SH-SY5Y (cell line): ENCODE data around the gene DEDD2.

ENCODE experiments used
- GATA2 ChIP-seq: IDR thresholded peaks from 2 replicates; pipeline ENCODE4 v1.6.1; 2011; ENCODE audit warnings: mild to moderate bottlenecking, low read depth, low read length
- GATA3 ChIP-seq: IDR thresholded peaks from 2 replicates; pipeline ENCODE4 v1.6.1; 2011; ENCODE audit warnings: low read depth, mild to moderate bottlenecking, low read length, moderate library complexity

Gene DEDD2

DNA sequence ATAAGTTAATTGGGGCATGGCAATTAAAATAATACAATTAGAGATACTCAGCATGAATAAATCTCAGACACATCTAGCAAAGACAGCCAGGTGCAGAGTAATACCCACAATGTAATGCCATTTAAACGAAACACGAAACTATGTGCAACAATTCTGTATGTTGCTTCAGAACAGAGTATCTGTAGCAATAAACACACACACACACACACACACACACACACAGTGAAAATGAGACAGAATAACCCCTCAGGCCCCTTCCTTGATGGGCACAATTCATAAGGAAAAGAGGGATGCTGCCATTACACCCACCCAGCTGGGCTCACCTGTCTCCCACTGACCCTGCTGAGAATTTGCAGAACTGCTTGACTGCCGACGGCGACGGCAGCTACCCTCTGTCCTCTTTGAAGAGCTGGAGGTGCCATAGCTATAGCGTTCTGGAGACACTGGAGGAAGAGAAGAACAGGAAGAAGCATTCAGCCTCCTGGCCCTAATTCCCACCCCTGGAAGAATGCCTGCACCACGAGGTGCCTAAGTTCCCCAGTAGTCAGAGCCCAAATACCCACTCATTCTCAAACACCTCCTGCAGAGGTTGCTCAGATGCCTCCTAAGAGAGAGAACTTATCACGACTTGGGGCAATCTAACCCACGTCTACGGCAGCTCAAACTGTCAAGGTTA is 2.5 kb downstream of the DEDD2 start:
- TF ChIP-seq GATA2, result no peak
- no peak for TF ChIP-seq GATA3

DNA sequence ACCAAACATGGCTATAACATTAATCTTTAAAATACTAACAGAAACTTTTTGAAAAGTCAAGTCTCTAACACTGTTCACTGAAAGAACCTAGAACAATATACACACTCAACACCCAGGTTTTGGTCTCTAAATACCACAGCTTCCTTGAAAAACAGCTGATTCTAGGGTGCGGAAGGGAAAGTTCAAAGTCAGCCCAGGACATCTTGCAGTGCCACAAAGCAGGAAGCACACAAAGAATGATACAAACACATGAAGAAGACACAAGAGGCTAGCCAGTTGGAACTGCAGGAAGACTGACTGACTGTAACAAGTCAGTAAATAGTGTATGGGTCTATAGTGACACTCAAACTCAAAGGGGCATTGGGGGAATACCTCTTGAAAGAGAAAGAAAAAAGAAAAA is 4.6 kb downstream of the DEDD2 start:
- TF ChIP-seq GATA2 (no peak), GATA3 (no peak)

DNA sequence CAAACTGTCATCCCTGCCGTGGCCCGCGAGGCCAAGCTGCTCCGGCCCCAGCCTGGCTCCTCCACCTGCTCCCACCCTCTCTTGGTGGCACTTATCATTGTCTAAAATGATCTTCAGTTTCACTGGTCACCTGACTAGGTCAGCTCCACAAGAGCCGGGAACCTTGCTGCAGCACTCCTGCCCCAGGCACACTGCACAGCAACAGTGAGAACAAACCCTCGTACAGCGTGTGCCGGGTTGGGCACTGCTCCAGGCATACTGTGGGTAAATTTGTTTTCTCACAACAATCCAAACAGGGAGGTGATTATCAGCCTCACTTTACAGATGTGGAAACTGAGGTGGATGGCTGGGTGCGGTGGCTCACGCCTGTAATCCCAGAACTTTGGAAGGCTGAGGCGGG is 8.9 kb downstream of the DEDD2 start:
- TF ChIP-seq GATA2, result no peak
- no peak for TF ChIP-seq GATA3

DNA sequence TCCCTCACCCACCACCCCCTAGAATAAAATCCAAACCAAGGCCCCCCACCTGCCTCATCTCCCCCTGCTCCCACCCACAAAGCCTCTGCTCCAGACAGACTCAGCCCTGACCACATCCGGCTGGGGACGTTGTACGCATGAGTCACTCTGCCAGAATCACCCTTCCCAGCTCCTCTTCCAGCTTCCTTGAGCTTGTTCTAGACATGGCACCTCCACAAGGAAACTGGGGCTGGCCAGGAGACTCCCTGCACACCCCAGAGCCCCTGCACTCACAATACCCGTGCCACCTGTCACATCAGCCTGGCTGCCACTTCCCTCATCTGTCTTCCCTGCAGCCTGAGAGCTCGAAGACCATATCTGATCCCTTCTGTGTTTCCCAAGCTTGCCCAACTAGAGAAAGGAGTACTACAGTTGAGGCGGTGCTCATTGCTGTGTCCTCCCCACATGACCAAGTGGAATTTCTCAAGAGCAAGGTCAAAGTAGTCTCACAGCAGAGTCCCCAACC is 9.7 kb downstream of the DEDD2 start:
- TF ChIP-seq GATA2 (no peak), GATA3 (no peak)

DNA sequence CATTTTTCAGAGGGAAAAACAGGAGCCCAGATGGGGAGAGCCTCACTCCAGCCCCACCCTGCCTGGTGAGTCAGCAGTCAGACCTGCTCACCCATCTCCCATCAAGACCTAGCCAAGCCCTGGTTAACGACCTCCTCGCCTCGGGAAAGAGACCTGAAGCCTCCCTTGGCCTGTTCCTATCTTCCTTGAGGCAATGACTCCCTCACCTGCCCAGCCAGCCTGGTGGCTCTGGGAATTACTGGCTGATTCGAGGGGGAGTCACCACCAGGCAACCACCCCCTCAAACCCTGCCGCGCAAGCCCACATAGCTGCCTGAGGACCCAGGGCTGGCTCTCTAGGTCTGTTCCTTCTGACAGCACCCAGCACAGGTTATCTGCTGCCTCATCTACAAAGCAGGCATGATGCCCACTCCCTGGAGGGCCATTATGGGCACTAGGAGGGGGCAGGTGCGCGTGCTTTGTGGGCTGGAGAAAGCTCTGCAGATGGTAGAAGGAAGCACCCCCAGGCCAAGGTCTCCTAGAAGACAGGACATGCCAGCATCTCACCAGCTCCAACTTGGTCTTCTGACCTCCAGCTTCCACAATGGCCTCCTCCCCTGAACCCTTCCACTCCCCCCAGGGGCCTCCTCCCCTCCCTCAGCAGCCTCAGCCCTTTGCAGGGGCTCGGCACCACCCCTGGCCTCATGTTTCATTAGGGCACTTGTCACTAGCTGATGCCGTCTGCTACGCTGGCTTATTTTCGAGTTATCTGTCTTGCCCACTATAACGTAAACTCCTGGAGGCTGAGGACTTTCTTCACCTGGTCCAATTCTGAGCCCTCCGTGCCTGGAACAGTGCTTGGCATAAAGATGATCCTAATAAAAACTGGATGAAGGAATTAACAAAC is 10.4 kb downstream of the DEDD2 start:
- no peak for TF ChIP-seq GATA3
- TF ChIP-seq GATA2, result no peak

DNA sequence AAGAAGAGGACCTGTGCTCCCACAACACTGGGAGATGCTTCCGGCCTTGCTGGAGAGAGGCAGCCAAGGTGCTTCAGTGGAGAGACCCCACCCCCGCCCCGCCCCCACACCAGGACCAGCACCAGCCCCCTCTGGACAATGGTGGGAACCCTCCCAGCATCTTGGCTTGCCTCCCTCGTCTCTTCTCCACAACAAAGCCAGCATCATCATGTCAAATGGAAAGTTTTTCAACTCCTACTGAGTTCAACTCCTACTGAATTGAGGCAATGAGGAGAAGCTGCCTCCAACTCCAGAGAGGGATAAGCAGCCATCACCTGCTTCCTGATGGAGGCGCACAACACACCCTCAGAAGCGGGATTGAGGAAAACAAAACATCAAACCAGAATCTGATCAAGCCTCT is 12.8 kb downstream of the DEDD2 start:
- TF ChIP-seq GATA3 (no peak), GATA2 (no peak)

DNA sequence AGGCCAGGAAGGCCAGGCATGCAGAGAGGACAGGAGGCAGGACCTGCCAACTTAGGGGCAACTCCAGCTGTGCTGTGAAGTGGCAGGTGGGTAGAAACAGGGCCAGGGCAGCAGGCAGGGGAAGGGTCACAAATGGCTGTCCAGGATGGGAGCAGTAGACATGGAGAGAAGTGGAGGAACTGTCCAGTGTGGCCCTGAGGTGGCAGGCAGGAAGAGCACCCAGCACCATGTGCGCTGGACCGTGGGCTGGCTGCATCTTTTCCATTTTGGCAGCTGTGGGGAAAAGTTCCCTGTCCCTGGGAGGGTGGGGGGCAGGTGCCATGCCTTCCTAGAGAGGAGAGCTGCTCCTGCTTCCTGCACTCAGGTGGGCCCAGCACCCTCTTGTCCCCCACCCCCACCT is 13.8 kb downstream of the DEDD2 start:
- no peak for TF ChIP-seq GATA2
- no peak for TF ChIP-seq GATA3

DNA sequence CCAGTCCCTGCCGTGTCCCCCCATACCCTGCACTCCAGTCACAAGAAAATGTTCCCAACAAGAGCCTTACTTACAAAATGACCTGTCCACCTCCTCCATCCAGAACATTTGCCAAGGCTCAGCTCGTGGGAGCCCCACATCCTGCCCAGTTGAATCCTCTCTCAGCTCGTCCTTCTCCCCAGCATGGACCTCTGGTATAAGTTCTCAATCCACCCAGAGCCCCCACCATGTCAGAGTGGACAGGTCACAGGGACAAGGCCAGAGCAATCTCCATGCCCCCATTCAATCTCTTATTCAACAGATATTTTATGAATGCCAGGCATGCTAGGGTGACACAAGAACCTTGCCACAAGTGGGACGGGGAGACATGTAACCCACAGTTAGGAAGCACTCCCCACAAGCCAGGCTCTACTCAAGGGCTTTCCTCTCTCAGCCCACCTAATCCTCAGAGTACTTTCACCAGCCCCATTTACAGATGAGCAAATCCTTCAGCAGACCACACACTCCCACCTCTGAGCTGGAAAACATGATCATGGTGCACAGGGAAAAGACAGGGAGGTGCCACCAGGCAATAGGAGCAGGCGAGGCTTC is 15.1 kb downstream of the DEDD2 start:
- TF ChIP-seq GATA2 (no peak), GATA3 (no peak)

DNA sequence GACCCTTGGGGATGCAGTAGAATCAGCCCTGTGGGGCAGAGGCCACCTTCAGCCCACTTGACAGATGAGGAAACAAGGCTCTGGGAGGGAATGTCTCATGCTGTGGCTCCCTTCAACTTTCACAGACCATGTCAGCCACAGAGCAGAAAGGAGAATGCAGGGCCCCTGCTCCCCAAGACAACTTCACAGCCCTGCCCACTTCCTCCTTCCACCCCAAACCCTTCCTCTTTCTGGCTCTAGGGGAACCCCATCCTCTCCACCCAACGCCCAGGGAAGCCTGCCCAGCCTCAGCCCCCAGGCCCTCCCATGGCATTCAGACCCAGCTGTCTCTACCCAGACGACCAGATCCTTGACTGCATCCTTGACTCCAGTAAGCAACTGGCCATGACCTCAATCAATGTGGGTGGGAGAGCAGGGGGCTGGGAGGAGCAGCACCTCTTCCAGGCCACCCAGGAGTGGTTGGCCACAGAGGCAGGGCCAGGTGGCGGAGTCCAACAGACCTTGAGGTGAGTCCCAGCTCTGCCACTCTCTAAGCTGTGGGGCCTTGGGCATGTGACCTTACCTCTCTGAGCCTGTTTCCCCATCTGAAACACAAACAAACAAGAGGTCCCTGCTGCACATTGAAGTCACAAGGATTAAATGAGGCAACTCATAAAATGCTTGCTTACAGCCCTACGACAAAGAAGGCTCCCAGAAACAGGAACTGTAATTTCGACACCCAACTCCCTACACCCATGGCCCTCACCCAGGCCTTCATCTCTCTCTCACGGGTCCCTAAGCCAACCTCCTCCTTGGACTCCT is 15.8 kb downstream of the DEDD2 start:
- TF ChIP-seq GATA2 (no peak), GATA3 (no peak)

DNA sequence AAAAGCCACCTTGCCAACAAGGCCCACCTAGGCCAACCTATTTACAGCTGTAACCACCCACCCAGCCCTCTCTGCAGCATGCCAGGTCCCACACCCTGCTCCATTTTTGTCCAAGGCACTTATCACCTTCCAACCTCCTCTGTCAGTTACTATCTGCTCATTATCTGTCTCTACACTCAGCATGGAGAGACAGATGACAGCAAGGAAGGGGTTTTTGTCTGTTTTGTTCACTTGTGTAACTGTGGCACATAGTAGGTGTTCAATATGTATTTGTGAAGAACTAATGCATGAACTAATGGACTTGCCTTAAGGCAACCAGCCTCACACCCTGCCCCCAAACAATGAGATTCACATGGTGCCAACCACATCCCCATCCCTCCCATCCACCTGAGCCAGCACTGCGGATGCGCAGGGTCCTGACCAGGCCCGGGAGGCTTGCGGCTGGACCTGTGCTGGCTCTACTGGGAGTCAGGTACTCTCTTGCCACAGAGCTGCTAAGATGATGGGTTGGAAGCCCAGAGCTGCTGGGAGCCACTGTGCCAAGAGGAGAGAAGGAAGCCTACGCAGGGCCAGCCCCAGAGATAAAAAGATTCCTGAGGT is 17.3 kb downstream of the DEDD2 start:
- TF ChIP-seq GATA2 (no peak), GATA3 (no peak)

DNA sequence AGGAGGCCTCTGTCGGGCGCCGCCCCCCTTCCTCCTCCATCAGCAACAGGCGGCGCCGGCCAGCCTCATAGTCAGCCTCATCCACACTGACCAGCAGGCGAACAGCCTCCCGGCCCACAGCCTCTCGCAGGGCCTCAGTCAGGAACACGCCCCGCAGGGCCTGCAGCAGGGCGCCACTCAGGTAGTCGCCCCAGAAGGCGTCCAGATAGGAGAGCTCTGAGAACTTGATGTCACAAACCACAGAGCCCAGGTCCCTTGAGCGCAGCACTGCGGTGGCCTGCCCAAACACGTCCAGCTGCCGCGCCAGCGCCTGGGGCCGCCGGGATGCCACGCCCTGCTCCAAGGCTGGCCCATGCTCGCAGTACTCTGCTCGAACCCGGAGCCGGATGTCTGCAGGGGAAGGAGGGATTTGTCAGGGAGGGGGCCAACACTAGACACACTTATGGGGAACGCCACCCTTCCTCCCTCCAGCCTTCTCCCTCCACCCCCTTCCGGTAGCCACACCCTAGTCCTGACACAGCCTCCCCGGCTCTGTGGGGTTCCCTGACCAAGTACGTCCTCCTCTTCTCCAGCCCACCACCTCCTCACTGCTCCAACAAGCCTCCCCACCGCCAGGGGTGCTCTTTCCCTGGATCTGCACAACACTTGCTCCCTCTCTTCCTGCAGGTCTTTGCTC is 17.9 kb downstream of the DEDD2 start:
- TF ChIP-seq GATA3 (no peak), GATA2 (no peak)

DNA sequence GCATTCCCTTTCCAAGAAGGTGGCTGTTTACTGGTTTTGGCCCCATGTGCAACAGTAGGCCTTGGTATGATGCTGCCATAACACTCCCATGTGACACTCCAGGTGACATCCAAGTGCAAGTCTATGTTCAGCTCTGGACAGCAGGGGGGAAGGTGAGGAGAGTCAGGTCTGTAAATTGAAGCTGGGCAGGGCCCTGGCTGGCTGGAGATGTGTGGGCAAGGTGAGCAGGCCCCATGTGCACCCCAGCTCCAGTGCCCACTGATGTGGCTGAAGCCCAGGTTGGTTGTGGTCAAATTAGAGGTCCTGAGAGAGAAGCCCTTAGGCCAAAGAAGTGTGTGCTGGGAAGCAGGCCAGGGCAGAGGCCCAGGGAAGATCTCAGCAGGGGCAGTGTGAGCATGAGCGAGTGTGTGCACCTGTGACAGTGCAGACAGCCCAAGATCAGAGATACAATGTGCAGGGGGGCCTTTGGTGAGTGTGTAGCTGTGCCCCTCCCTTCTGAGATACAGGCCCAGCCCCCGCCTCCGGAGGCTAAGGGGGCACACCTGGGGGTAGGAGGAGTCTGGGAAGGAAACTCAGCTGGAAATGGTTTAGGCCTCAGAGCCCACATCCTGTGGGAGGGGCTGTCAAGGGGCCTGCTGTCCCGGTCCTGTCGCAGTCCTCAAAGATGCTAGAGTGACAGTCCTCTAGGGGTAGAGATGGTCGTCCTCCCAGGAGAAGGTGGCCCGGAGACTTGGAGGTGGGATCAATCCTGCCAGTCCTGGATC is 18.6 kb downstream of the DEDD2 start:
- TF ChIP-seq GATA2 (no peak), GATA3 (no peak)
